IPS DF 4.7 (cell line): ENCODE data around the gene SENP6.
"Not testable (repeated sequence)": the region's sequence is repeated elsewhere in the genome, so short reads cannot be mapped to it uniquely, and the experiment has no call there.

ENCODE experiments used
- DNase-seq: peaks from one replicate; pipeline ENCODE4 v3.0.0-alpha.2; 2013; ENCODE audit warnings: low spot score; ENCODE audit errors: extremely low read depth

Gene SENP6, protein sequence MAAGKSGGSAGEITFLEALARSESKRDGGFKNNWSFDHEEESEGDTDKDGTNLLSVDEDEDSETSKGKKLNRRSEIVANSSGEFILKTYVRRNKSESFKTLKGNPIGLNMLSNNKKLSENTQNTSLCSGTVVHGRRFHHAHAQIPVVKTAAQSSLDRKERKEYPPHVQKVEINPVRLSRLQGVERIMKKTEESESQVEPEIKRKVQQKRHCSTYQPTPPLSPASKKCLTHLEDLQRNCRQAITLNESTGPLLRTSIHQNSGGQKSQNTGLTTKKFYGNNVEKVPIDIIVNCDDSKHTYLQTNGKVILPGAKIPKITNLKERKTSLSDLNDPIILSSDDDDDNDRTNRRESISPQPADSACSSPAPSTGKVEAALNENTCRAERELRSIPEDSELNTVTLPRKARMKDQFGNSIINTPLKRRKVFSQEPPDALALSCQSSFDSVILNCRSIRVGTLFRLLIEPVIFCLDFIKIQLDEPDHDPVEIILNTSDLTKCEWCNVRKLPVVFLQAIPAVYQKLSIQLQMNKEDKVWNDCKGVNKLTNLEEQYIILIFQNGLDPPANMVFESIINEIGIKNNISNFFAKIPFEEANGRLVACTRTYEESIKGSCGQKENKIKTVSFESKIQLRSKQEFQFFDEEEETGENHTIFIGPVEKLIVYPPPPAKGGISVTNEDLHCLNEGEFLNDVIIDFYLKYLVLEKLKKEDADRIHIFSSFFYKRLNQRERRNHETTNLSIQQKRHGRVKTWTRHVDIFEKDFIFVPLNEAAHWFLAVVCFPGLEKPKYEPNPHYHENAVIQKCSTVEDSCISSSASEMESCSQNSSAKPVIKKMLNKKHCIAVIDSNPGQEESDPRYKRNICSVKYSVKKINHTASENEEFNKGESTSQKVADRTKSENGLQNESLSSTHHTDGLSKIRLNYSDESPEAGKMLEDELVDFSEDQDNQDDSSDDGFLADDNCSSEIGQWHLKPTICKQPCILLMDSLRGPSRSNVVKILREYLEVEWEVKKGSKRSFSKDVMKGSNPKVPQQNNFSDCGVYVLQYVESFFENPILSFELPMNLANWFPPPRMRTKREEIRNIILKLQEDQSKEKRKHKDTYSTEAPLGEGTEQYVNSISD

GRCh38 chr6:75601304-75602245, at the start of gene SENP6:
Gene SENP6 (plus strand): TSS chr6:75601880. CDS start chr6:75602525, 645 bp downstream.
- no peak for DNase-seq

DNA sequence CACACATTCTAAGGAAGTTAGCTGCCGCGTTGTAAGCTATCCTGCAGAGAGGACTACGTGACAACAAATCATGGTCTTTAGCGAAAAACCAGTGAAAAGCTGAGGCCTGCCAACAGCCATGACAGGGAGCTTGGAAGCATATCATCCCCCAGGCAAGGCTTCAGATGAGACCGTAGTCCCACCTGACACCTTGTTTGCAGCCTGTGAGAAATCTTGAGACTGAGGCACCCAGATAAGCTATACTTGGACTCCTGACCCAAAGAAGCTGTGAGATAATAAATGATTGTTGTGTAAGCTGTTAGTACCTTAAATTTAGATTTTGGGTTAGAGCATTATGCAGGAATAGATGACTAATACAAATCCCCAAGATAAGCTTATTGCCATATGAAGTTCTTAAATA, 45.4 kb upstream of the SENP6 start:
- no peak for DNase-seq

DNA sequence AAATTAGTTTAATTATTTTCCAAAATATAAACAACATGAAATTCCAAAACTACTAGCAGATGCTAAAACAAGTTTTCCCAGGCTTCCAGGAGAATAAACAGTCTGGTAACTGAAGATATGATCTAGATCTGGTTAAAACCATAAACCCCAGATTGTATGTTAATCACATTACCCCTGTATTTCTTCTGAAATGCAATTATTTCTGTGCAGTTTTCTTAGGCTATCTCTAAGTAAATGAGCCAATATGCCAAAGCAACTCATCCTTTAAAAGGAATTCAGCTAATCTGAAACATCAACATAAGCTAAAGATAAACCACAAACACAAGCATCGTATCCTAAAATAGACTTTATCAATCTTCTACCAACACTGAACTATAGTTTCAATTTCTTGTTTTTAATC, 44.6 kb upstream of the SENP6 start:
- no peak for DNase-seq

DNA sequence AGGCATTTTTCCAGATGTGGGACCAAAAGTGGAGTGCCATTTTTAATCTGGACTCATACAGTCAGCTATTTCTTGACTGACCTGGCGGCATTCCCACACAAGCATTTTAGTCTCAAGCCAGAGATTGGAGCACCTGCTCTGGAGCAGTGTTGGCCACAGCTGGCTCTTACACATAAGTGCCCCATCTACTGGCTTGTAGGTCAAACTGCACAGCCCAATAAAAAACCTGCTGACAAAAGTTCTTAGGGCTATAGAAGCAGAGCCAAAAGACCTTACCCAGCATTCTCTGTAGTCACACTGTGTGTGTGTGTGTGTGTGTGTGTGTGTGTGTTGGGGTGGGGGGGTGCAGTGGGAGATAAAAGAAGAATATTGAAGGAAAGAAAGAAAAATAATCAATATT, 38.6 kb upstream of the SENP6 start:
- DNase-seq: peak; percentile 58

GRCh38 chr6:75566137-75566767, 35.4 kb upstream of the SENP6 start:
- no peak for DNase-seq

GRCh38 chr6:75568100-75568499, 33.6 kb upstream of the SENP6 start:
- no peak for DNase-seq

GRCh38 chr6:75568965-75569364, 32.7 kb upstream of the SENP6 start:
- DNase-seq: no peak

GRCh38 chr6:75570671-75571070, 31.0 kb upstream of the SENP6 start:
- DNase-seq: not testable (repeated sequence)

GRCh38 chr6:75572072-75572471, 29.6 kb upstream of the SENP6 start:
- no peak for DNase-seq

GRCh38 chr6:75579951-75580350, 21.7 kb upstream of the SENP6 start:
- DNase-seq: no peak

GRCh38 chr6:75581231-75581630, 20.4 kb upstream of the SENP6 start:
- no peak for DNase-seq

DNA sequence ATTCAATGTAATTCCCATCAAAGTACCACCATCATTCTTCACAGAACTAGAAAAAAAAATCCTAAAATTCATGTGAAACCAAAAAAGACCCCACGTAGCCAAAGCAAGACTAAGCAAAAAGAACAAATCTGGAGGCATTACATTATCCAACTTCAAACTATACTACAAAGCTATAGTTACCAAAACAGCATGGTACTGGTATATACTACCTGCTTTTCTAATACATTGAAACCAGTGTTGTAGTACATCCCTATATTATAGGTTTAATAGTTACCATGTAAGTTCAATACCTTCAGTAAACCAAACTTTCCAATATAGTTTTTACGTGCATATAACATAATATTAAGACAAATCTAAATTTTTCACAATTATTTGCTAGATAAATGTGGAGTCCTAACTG, 17.1 kb upstream of the SENP6 start:
- not testable (repeated sequence) for DNase-seq

DNA sequence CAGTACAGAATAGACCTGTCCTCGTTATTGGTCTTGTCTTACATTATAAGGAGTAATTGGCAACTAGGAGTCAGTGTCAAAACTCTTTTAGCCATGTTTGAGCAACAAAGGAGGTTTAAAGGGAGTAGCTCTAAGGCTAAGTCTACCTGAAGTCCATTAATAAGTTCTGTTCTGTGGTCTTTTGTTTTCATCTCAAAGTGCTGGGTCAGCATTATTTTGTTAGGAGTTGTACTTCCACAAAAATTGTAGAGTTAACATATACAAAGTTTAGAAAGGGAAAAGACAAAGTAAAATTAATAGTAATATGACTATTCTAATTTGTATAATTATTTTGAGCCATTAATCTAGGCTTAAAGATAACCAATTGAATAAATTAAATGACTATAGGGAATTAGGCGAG, 12.7 kb upstream of the SENP6 start:
- no peak for DNase-seq

GRCh38 chr6:75590370-75590769, 11.3 kb upstream of the SENP6 start:
- no peak for DNase-seq

DNA sequence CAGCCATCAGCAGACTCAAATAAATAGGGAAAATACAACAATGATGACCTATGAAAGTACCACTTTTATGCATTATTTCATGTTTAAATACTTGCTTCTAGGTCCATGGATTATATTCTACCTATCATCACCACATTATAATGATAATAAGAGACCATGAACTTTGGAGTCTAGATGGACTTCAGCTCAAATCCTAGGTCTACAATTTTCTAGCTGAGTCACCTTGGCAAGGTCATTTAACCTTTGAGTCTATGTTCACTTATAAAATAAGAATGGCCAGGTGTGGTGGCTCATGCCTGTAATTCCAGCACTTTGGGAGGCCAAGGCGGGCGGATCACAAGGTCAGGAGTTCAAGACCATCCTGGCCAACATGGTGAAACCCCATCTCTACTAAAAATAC, 5.3 kb upstream of the SENP6 start:
- not testable (repeated sequence) for DNase-seq

- no peak for DNase-seq
These were observed 912 bp upstream of the SENP6 start for GRCh38 chr6:75600768-75601167.

GRCh38 chr6:75602246-75603105, 796 bp downstream of the SENP6 start:
- DNase-seq: no peak

DNA sequence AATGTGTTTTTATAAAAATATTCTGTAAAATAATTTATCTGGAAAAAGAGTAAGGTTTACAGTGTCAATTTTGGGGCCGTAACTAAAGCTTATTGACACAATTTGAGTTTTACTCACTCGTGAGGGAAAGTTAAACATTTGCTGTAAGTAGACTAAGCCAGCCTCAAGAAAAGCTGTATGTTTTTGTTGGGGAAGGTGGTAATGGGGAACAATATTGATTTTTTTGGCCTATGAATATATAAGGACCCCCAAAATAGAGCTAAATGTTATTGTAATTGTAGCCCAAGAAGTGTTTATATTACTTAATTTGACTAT, 1.4 kb downstream of the SENP6 start:
- DNase-seq: no peak

- no peak for DNase-seq
These were observed 2.6 kb downstream of the SENP6 start for GRCh38 chr6:75604294-75604693.

GRCh38 chr6:75605635-75606034, 4.0 kb downstream of the SENP6 start:
- no peak for DNase-seq
